Tibial nerve (tissue), 4 donors: ENCODE measurements around the gene JARID2. TPM values are rescaled to one million over a fixed set of nuclear protein-coding genes. Genes with fewer than 3 reads are reported as not detected.

ENCODE experiments used
- DNase-seq, 2 donors: peaks; one replicate each; pipeline ENCODE4 v3.0.0-alpha.2; 2019; ENCODE audit warnings: low spot score in 2 of 2
- H3K27ac ChIP-seq, 4 donors: fragments of 200-600 bp; sonication (generic) in 3 of 4; one replicate each; pipeline ENCODE4 v1.5.1; 2017 to 2019; ENCODE audit warnings: mild to moderate bottlenecking in 1 of 4
- H3K27me3 ChIP-seq, 2 donors: fragments of 200-600 bp; sonication (generic) in 1 of 2; one replicate each; pipeline versions ENCODE4 v1.5.1 to v1.6.0; 2017 to 2019
- H3K36me3 ChIP-seq, 3 donors: fragments of 200-600 bp; sonication (generic); one replicate each; pipeline ENCODE4 v1.5.1; 2018 to 2019
- H3K4me1 ChIP-seq, 4 donors: fragments of 200-600 bp; sonication (generic) in 3 of 4; one replicate each; pipeline ENCODE4 v1.5.1; 2017 to 2019
- H3K4me3 ChIP-seq, 4 donors: fragments of 200-600 bp; sonication (generic) in 3 of 4; one replicate each; pipeline ENCODE4 v1.5.1; 2017 to 2019; ENCODE audit warnings: mild to moderate bottlenecking in 1 of 4, moderate library complexity in 1 of 4
- H3K9me3 ChIP-seq, 4 donors: fragments of 200-600 bp; sonication (generic) in 3 of 4; one replicate each; pipeline ENCODE4 v1.5.1; 2017 to 2019
- CTCF ChIP-seq, 5 experiments: fragments of 200-600 bp in 3 of 5; fragments of 450-650 bp in 2 of 5; sonication (generic) in 3 of 5; IDR thresholded peaks; one replicate each; pipeline ENCODE4 v1.5.1; 2016 to 2019; ENCODE audit warnings: antibody characterized with exemption in 5 of 5, mild to moderate bottlenecking in 3 of 5, moderate library complexity in 2 of 5
- EP300 ChIP-seq, 2 donors: sonication (generic); formaldehyde crosslinking; IDR thresholded peaks; one replicate each; pipeline ENCODE4 v1.6.1; 2017; ENCODE audit warnings: antibody characterized with exemption in 2 of 2, mild to moderate bottlenecking in 1 of 2
- POLR2A ChIP-seq, 2 donors: fragments of 450-650 bp; IDR thresholded peaks; one replicate each; pipeline ENCODE4 v1.6.1; 2017; ENCODE audit warnings: antibody characterized with exemption in 2 of 2, mild to moderate bottlenecking in 2 of 2, moderate library complexity in 2 of 2
- WGBS, 2 donors: methylation state at CpG; one replicate each; pipeline ENCODE4 v1.1.5; 2018; 5-methylcytosine and 5-hydroxymethylcytosine counted together
- total RNA-seq, 4 donors: library from RNA; depleted of rRNA; stranded (reverse); fragments of >200 nt; gene quantifications; one replicate each; pipeline ENCODE4 v1.1.0, GENCODE V29; 2016

Gene JARID2
- total RNA-seq, 4 donors from 2014 or later, result 9.0 to 26.1 (median 9.8) TPM

- Histone ChIP-seq H3K27me3 (no peaks in the 10 kb centered on the region), H3K9me3 (no peaks in the 10 kb centered on the region), H3K27ac (no peak overlapping the region), H3K4me3 (no peak overlapping the region), H3K4me1 (peaks cover 0 to 33% (median 21%) of the 10 kb centered on the region in 4 donors), H3K36me3 (no peaks in the 10 kb centered on the region)
- WGBS, 2 donors, result 74 to 76% methylated on average over 9 of the region's 9 CpGs
- no peak for TF ChIP-seq CTCF (IDR thresholded peaks at IDR 0.05)
- TF ChIP-seq EP300 (IDR thresholded peaks at IDR 0.05), result no peak
- TF ChIP-seq POLR2A (IDR thresholded peaks at IDR 0.05), result no peak
- no peak for DNase-seq
Observed at GRCh38 chr6:15362274-15363160, 116.6 kb downstream of the JARID2 start.

GRCh38 chr6:15363164-15363522, 117.3 kb downstream of the JARID2 start:
- no peak for TF ChIP-seq POLR2A (IDR thresholded peaks at IDR 0.05)
- TF ChIP-seq CTCF (IDR thresholded peaks at IDR 0.05), result no peak
- TF ChIP-seq EP300 (IDR thresholded peaks at IDR 0.05), result no peak
- no peaks in the 10 kb centered on the region for H3K36me3 ChIP-seq
- no peaks in the 10 kb centered on the region for H3K27me3 ChIP-seq
- H3K9me3 ChIP-seq, result no peaks in the 10 kb centered on the region
- WGBS, 2 donors, result 84 to 91% methylated on average over 3 of the region's 3 CpGs
- no peak overlapping the region for H3K4me3 ChIP-seq
- peaks cover 0 to 35% (median 23%) of the 10 kb centered on the region in 4 donors for H3K4me1 ChIP-seq
- no peak overlapping the region for H3K27ac ChIP-seq
- no peak for DNase-seq

- WGBS, 2 donors, result 76 to 79% methylated on average over 9 of the region's 9 CpGs
- no peak overlapping the region for H3K27ac ChIP-seq
Observed at GRCh38 chr6:15363523-15364400, 117.9 kb downstream of the JARID2 start.

GRCh38 chr6:15364401-15365037, 118.7 kb downstream of the JARID2 start:
- no peak for DNase-seq
- Histone ChIP-seq H3K36me3 (no peaks in the 10 kb centered on the region), H3K4me1 (peaks cover 0 to 44% (median 26%) of the 10 kb centered on the region in 4 donors), H3K27ac (no peak overlapping the region), H3K4me3 (no peak overlapping the region), H3K27me3 (no peaks in the 10 kb centered on the region), H3K9me3 (no peaks in the 10 kb centered on the region)
- TF ChIP-seq POLR2A (IDR thresholded peaks at IDR 0.05) (no peak), CTCF (IDR thresholded peaks at IDR 0.05) (no peak), EP300 (IDR thresholded peaks at IDR 0.05) (no peak)
- 67 to 68% methylated on average over 6 of the region's 6 CpGs for WGBS, 2 donors

More at GRCh38 chr6:15363523-15364400, 117.9 kb downstream of the JARID2 start:
- Histone ChIP-seq H3K4me3 (no peak overlapping the region), H3K4me1 (peaks cover 0 to 37% (median 23%) of the 10 kb centered on the region in 4 donors), H3K9me3 (no peaks in the 10 kb centered on the region), H3K27me3 (no peaks in the 10 kb centered on the region), H3K36me3 (no peaks in the 10 kb centered on the region)
- no peak for DNase-seq
- TF ChIP-seq POLR2A (IDR thresholded peaks at IDR 0.05) (no peak), EP300 (IDR thresholded peaks at IDR 0.05) (no peak), CTCF (IDR thresholded peaks at IDR 0.05) (no peak)
